ENCODE data around the gene STMND1.
A peak's percentile ranks its signal among the peaks of the same experiment; 100 is the strongest.

Gene STMND1

DNA sequence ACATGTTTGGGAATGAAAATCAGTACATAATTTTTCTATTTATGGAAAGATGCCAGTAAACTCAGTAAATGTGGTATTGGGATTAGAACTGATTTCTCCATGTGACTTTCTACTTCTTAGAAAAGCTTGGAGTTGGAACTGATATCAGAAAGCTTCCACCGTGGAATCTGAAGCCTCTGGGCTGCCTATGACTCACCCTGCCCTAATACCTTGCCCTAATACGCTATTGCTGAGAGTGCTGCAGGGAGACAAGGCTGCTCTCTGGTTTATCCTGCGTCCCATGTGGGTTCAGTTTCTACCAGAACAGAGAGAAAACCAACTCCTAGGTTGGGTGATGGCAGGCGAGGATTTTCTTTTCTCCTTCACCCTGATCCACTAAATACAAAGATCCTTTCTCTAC is 3.3 kb upstream of the STMND1 start:
- DNase-seq (ENCODE audit: low spot score), result no peak

- DNase-seq (ENCODE audit: low spot score), result no peak
These were observed 2.3 kb upstream of the STMND1 start for GRCh38 chr6:17099401-17100059.

- DNase-seq (ENCODE audit: low spot score), result no peak
These were observed 1.0 kb upstream of the STMND1 start for GRCh38 chr6:17100806-17101205.

GRCh38 chr6:17102258-17102870 is 514 bp downstream of the STMND1 start:
- no peak for DNase-seq (ENCODE audit: low spot score)

GRCh38 chr6:17103715-17104114 is 1.9 kb downstream of the STMND1 start:
- peak; percentile 27 for DNase-seq (ENCODE audit: low spot score)

GRCh38 chr6:17107863-17108262 is 6.0 kb downstream of the STMND1 start:
- no peak for DNase-seq (ENCODE audit: low spot score)

GRCh38 chr6:17115251-17116116 is 13.6 kb downstream of the STMND1 start:
- DNase-seq (ENCODE audit: low spot score), result no peak

DNA sequence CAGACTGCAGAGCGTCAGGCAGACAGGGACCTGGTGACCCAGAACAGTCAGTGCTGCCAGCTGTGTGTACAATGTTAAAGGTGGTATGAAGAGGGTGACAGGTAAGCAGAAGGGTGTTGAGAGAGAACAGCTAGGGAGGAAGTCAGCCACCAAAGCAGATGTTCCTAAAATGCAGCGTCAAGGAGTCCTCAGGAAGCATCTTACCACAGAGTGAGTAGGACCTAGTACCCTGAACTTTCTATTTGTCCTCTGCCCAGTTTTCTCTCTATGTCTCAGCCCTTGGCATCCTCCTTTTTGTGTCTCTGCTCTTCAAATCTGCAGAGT is 14.2 kb downstream of the STMND1 start:
- DNase-seq (ENCODE audit: low spot score), result no peak

- DNase-seq (ENCODE audit: low spot score), result no peak
These were observed 18.2 kb downstream of the STMND1 start for GRCh38 chr6:17120019-17120418.

GRCh38 chr6:17125407-17125806 is 23.6 kb downstream of the STMND1 start:
- DNase-seq (ENCODE audit: low spot score), result no peak

- DNase-seq (ENCODE audit: low spot score), result no peak
These were observed 28.9 kb downstream of the STMND1 start for GRCh38 chr6:17130786-17131185.

- no peak for DNase-seq (ENCODE audit: low spot score)
These were observed 31.1 kb downstream of the STMND1 start for GRCh38 chr6:17132967-17133366.

- no peak for DNase-seq (ENCODE audit: low spot score)
These were observed 36.2 kb downstream of the STMND1 start for GRCh38 chr6:17138033-17138432.

GRCh38 chr6:17144016-17144415 is 42.2 kb downstream of the STMND1 start:
- DNase-seq (ENCODE audit: low spot score), result no peak

GRCh38 chr6:17149571-17149970 is 47.7 kb downstream of the STMND1 start:
- no peak for DNase-seq (ENCODE audit: low spot score)

DNA sequence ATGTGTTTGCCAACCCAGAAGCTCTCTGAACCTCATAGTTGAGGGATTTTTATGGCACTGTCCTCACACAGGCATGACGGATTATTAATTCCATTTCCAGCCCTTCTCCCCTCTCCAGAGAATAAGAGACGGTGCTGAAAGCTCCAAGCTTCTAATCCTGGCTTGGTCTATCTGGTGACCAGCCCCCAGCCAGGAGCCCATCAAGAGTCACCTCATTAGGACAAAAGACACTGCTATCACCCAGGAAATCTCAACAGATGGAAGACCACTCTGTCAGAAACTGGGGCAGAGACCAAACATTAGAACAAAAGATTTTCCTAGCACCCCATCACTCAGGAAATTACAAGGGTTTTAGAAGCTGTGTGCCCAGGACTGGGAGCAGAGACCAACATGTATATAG is 48.2 kb downstream of the STMND1 start:
- DNase-seq (ENCODE audit: low spot score), result no peak

- no peak for DNase-seq (ENCODE audit: low spot score)
These were observed 50.0 kb downstream of the STMND1 start for GRCh38 chr6:17151888-17152287.

DNA sequence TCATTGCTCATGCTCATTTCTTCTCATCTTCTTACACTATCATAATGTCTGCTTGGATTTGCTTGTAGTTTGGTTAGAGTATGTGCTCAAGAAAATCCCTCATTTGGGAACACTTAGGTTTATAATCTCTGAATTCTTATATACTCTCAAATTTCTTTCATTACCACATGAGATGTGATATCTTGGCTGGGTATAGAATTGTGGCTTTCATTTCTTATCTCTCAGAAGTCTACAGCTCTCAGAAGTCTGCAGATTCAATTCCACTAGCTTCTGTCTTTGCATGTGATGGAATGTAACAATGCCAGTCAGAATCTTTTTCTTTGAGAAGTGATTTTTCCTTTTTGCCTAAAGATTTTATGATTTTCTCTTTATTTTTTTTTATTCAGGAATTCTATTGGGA is 50.9 kb downstream of the STMND1 start:
- DNase-seq (ENCODE audit: low spot score), result no peak

GRCh38 chr6:17156112-17156921 is 54.5 kb downstream of the STMND1 start:
- DNase-seq (ENCODE audit: low spot score), result peak; percentile 20

GRCh38 chr6:17156966-17157365 is 55.1 kb downstream of the STMND1 start:
- DNase-seq (ENCODE audit: low spot score), result no peak

- DNase-seq (ENCODE audit: low spot score), result no peak
These were observed 55.8 kb downstream of the STMND1 start for GRCh38 chr6:17157617-17158016.

DNA sequence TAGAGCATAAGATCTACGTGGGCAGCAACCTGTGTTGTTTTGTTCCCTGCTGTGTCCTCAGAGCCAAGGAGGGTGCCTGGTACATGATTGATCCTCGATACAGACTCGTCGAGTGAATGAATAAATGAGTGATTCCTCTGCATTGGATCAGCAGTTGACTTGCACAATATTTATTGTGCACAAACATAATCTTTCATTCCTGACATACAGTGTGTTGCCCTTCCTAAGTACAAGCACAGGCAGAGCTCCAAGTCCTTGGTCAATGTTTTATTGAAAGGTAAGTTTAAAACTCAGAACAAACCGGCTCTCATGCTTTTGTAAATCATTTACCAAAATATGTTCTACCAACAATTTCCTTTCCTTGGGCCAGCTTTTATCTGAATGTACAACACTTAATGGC is 57.4 kb downstream of the STMND1 start:
- no peak for DNase-seq (ENCODE audit: low spot score)

All from HuH-7 (cell line).